Lung (tissue), 12 donors: ENCODE data around the gene TMX1. TPM values are rescaled to one million over a fixed set of nuclear protein-coding genes. Genes with fewer than 3 reads are reported as not detected.
"Not testable (repeated sequence)": the region's sequence is repeated elsewhere in the genome, so short reads cannot be mapped to it uniquely, and the experiment has no call there.

Experiments used
- ATAC-seq: fragments of 200-7000 bp; cut with Tn5 transposase; one replicate; pipeline ENCODE4 v1.9.1; 2020; ENCODE audit warnings: moderate number of reproducible peaks; ENCODE audit not compliant: insufficient read depth, low FRiP score
- DNase-seq, 3 donors: peaks; one replicate each; pipeline ENCODE4 v3.0.0-alpha.2; 2013 to 2017
- H3K27ac ChIP-seq, 2 donors: one replicate each; pipeline ENCODE4 v1.5.1; 2013; ENCODE audit warnings: mild to moderate bottlenecking in 2 of 2, moderate library complexity in 2 of 2, control low read depth in 1 of 2, inconsistent platforms in 1 of 2, low read depth in 1 of 2, low read length in 1 of 2
- H3K27me3 ChIP-seq, 3 donors: one replicate each; pipeline ENCODE4 v1.5.1; 2013; ENCODE audit warnings: low read length in 2 of 3; ENCODE audit not compliant: control insufficient read depth in 3 of 3, insufficient read depth in 3 of 3
- H3K36me3 ChIP-seq, 4 donors: one replicate each; pipeline ENCODE4 v1.5.1; 2013; ENCODE audit warnings: low read length in 4 of 4, mild to moderate bottlenecking in 1 of 4, moderate library complexity in 1 of 4; ENCODE audit not compliant: control insufficient read depth in 4 of 4, insufficient read depth in 4 of 4
- H3K4me1 ChIP-seq, 5 donors: one replicate each; pipeline ENCODE4 v1.5.1; 2013; ENCODE audit warnings: low read length in 5 of 5, mild to moderate bottlenecking in 2 of 5, moderate library complexity in 1 of 5; ENCODE audit not compliant: control insufficient read depth in 5 of 5, insufficient read depth in 5 of 5
- H3K4me3 ChIP-seq: one replicate; pipeline ENCODE4 v1.5.1; 2013; ENCODE audit warnings: mild to moderate bottlenecking, control low read depth, moderate library complexity
- H3K9ac ChIP-seq, 2 donors: one replicate each; pipeline ENCODE4 v1.5.1; 2013; ENCODE audit warnings: low read length in 2 of 2, control low read depth in 1 of 2; ENCODE audit not compliant: insufficient read depth in 1 of 2
- H3K9me3 ChIP-seq, 4 donors: one replicate each; pipeline ENCODE4 v1.5.1; 2013; ENCODE audit warnings: low read length in 3 of 4, mild to moderate bottlenecking in 1 of 4, moderate library complexity in 1 of 4; ENCODE audit not compliant: control insufficient read depth in 4 of 4, insufficient read depth in 3 of 4
- WGBS, 2 donors: extraction: QIAGEN DNeasy Blood & Tissue Kit; methylation state at CpG; one replicate each; pipeline ENCODE4 v1.1.7; 2013; 5-methylcytosine and 5-hydroxymethylcytosine counted together
- polyA plus RNA-seq, 2 donors: library from polyadenylated mRNA; stranded (reverse); fragments of 200-250 nt; gene quantifications; one replicate each; pipeline ENCODE4 v1.2.1, GENCODE V29; 2013
- total RNA-seq, 2 donors: library from RNA; depleted of rRNA in 1 of 2; stranded (reverse); fragments of >200 nt in 1 of 2; gene quantifications; one replicate each; pipeline ENCODE4 v1.2.1, GENCODE V29; 2014 to 2021
- TF ChIP-seq, protein P1 (sequence below): IDR thresholded peaks from 2 replicates; pipeline ENCODE4 v1.5.1; 2012; ENCODE audit warnings: mild to moderate bottlenecking; ENCODE audit errors: control extremely low read depth, extremely low read depth
- donor health status: control.
- donor health status: control.
- donor health status: Bipolar disorder and iron deficiency.
- donor health status: healthy.
- donor health status: DM: yes; HTN: yes; CAD: no.

The TMX1 gene
- total and polyA plus RNA-seq, 4 donors: 6.8 to 31.7 (median 26.3) TPM

DNA sequence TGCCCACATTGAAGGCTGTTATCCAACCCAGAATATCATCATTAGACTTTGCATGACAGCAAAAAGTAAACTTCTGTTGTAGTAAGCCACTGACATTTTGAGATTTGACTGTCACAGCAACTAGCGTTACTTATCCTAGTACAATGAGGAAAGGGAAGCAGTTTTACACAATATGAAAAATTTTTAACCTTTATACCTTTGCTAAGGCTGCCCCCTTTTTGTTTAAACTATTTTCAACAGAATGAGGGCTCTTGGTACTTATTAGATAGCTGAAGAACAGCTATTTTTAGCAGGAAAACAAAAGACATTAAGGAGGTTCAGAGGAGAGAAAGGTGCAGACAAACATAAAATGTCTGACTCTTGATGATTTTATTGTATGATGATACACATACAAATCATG lies 23.4 kb upstream of the TMX1 start:
- 56 to 67% methylated on average over 1 of the region's 1 CpG for WGBS, 2 donors
- H3K4me3 ChIP-seq: no peak overlapping the region
- no peaks in the 10 kb centered on the region for H3K4me1 ChIP-seq
- no peak for ATAC-seq
- no peaks in the 10 kb centered on the region for H3K36me3 ChIP-seq
- no peak overlapping the region for H3K9ac ChIP-seq
- TF ChIP-seq, protein P1, sequence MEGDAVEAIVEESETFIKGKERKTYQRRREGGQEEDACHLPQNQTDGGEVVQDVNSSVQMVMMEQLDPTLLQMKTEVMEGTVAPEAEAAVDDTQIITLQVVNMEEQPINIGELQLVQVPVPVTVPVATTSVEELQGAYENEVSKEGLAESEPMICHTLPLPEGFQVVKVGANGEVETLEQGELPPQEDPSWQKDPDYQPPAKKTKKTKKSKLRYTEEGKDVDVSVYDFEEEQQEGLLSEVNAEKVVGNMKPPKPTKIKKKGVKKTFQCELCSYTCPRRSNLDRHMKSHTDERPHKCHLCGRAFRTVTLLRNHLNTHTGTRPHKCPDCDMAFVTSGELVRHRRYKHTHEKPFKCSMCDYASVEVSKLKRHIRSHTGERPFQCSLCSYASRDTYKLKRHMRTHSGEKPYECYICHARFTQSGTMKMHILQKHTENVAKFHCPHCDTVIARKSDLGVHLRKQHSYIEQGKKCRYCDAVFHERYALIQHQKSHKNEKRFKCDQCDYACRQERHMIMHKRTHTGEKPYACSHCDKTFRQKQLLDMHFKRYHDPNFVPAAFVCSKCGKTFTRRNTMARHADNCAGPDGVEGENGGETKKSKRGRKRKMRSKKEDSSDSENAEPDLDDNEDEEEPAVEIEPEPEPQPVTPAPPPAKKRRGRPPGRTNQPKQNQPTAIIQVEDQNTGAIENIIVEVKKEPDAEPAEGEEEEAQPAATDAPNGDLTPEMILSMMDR: no peak
- no peaks in the 10 kb centered on the region for H3K9me3 ChIP-seq
- no peaks in the 10 kb centered on the region for H3K27me3 ChIP-seq
- no peak for DNase-seq
- H3K27ac ChIP-seq: no peak overlapping the region

DNA sequence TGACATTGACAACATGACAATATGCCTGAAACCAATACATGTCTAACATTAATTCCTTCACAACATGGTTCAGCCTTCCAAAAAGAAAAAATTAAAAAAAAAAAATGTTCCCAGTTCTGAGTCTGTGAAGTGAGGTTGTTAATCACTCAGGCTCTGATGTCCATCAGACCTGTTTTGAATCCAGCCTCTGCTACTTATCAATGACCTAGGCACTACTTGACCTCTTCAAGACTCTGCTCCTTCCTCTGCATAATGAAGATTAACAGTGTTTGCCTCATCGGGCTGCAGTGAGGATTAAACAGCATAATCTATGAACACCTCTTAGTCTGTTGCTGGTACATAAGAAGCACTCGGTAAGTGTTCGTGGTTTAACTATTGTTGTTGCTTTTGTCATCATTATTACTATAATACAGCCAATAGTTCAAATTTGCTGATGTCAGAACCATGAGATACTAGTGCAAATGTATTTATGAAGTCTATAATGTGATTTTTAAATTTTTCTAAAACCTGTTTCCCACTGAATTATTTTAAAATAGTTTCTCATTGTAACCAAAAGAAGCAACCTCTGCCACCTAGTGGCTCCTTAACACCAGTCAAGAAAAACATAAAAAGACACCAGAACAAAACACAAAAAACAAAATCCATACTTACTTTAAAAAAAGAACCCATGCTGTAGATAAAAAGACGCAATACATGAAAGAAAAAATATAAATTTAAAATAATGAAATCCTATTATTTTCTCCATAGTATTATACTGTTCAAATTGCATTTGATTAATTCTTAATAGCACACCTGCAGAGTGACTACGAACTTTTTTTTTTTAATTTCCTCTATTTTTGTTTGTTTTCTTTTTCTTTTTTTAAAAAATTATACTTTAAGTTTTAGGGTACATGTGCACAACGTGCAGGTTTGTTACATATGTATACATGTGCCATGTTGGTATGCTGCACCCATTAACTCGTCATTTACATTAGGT lies 20.3 kb upstream of the TMX1 start:
- peak in 2 of 3 donors; percentile 59 to 74 for DNase-seq
- Histone ChIP-seq H3K4me1 (peaks cover 0 to 4% (median 0%) of the 10 kb centered on the region in 5 donors), H3K27ac (no peak overlapping the region), H3K9me3 (peaks cover 0 to 2% (median 0%) of the 10 kb centered on the region in 4 donors), H3K27me3 (no peaks in the 10 kb centered on the region), H3K4me3 (no peak overlapping the region), H3K9ac (no peak overlapping the region), H3K36me3 (no peaks in the 10 kb centered on the region)
- 71 to 74% methylated on average over 7 of the region's 7 CpGs for WGBS, 2 donors
- no peak for ATAC-seq
- TF ChIP-seq, protein P1: peak; percentile 13

DNA sequence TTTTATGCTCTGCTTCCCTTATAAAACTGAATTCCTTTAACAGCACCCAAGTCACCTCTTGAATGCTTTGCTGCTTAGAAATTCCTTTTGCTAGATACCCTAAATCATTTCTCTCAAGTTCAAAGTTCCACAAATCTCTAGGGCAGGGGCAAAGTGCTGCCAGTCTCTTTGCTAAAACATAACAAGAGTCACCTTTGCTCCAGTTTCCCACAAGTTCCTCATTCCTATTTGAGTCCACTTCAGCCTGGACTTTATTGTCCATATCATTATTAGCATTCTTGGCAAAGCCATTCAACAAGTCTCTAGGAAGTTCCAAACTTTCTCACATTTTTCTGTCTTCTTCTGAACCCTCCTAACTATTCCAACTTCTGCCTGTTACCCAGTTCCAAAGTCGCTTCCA lies 16.6 kb upstream of the TMX1 start:
- H3K27ac ChIP-seq, H3K9me3 ChIP-seq, ATAC-seq, DNase-seq, H3K36me3 ChIP-seq, H3K27me3 ChIP-seq, H3K4me3 ChIP-seq, H3K9ac ChIP-seq: not testable (repeated sequence)
- 96 to 100% methylated on average over 1 of the region's 1 CpG for WGBS, 2 donors
- H3K4me1 ChIP-seq: peaks cover 0 to 14% (median 0%) of the 10 kb centered on the region in 5 donors

DNA sequence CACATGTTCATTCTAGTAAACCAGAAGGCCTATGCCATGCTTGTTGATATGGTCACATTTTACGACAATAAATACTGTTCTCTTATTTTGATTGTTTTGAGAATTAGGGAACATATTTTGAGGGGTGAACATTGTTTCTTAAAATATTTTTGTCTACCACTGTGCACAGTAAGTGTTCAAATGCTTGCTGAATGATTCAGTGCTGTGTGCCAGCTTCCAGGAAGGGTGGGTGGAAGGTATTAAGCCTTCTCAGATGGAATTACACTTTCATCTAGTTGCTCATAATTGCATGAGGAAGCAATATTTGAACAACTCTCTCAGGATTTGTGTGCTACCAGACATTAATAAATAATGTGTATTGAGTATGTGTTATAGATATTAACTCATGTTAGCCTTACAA lies 15.5 kb upstream of the TMX1 start:
- TF ChIP-seq, protein P1: no peak
- 100% methylated on average over 1 of the region's 1 CpG for WGBS, 2 donors
- Histone ChIP-seq H3K27ac (no peak overlapping the region), H3K4me3 (no peak overlapping the region), H3K27me3 (no peaks in the 10 kb centered on the region), H3K9me3 (peaks cover 0 to 4% (median 0%) of the 10 kb centered on the region in 4 donors), H3K9ac (no peak overlapping the region), H3K4me1 (peaks cover 0 to 14% (median 0%) of the 10 kb centered on the region in 5 donors), H3K36me3 (no peaks in the 10 kb centered on the region)
- DNase-seq: no peak
- no peak for ATAC-seq
